IMR-90 (cell line): ENCODE data around the gene DEUP1. TPM values are rescaled to one million over a fixed set of nuclear protein-coding genes. Genes with fewer than 3 reads are reported as not detected.

ENCODE experiments used
- ATAC-seq: fragments of 200-7000 bp; cut with Tn5 transposase; 2 replicates; pipeline ENCODE4 v1.9.1; 2020; ENCODE audit warnings: low read depth, mild to moderate bottlenecking, moderate library complexity
- BruUV-seq: library from RNA; stranded (reverse); fragments of 400-500 nt; replicated peaks from 2 replicates; lab custom pipeline; 2021; lab: Mats Ljungman, UMichigan
- CTCF ChIA-PET: fragments of 300-600 bp; formaldehyde crosslinking; extraction: SDS; loops from one replicate; lab custom pipeline; 2021; ENCODE audit warnings: antibody characterized with exemption; lab: Yijun Ruan, JAX
- POLR2A ChIA-PET: fragments of 300-600 bp; sonication (Branson Sonifier 250); formaldehyde crosslinking; loops from one replicate; lab custom pipeline; 2022; ENCODE audit warnings: antibody characterized with exemption; ENCODE audit not compliant: unreplicated experiment; lab: Charles Lee
- DNase-seq: peaks from one replicate; pipeline ENCODE4 v3.0.0; 2013
- H2AFZ ChIP-seq: replicated peaks from 2 replicates; pipeline ENCODE3; 2013; ENCODE audit warnings: low read length, mild to moderate bottlenecking; ENCODE audit not compliant: poor library complexity
- H2AK5ac ChIP-seq: 2 replicates; pipeline ENCODE4 v1.6.1; 2013; ENCODE audit warnings: low read depth, low read length, inconsistent platforms
- H2AK9ac ChIP-seq: replicated peaks from 2 replicates; pipeline ENCODE3; 2013; ENCODE audit warnings: mild to moderate bottlenecking, low read depth, low read length, moderate library complexity; ENCODE audit not compliant: poor library complexity
- H2BK120ac ChIP-seq: 2 replicates; pipeline ENCODE4 v1.6.1; 2013; ENCODE audit warnings: low read depth, low read length, inconsistent platforms
- H2BK15ac ChIP-seq: 3 replicates; pipeline ENCODE4 v1.6.1; 2013; ENCODE audit warnings: low read depth, low read length, inconsistent platforms
- H2BK20ac ChIP-seq: 2 replicates; pipeline ENCODE4 v1.6.1; 2013; ENCODE audit warnings: low read depth, mild to moderate bottlenecking, inconsistent platforms, low read length, moderate library complexity
- H2BK5ac ChIP-seq: 2 replicates; pipeline ENCODE4 v1.6.1; 2013; ENCODE audit warnings: mild to moderate bottlenecking, low read depth, low read length, inconsistent platforms; ENCODE audit not compliant: poor library complexity, severe bottlenecking
- H3K14ac ChIP-seq: replicated peaks from 2 replicates; pipeline ENCODE4 v1.6.1; 2013; ENCODE audit warnings: low read depth, low read length, inconsistent platforms
- H3K18ac ChIP-seq: 2 replicates; pipeline ENCODE4 v1.6.1; 2013; ENCODE audit warnings: low read depth, low read length, control low read depth
- H3K23ac ChIP-seq: 2 replicates; pipeline ENCODE4 v1.6.1; 2013; ENCODE audit warnings: low read depth, low read length, inconsistent platforms
- H3K27ac ChIP-seq: 2 replicates; pipeline ENCODE4 v1.5.1; 2013; ENCODE audit warnings: mild to moderate bottlenecking, control low read depth, low read length; ENCODE audit not compliant: insufficient read depth
- H3K27me3 ChIP-seq: 2 replicates; pipeline ENCODE4 v1.6.1; 2013; ENCODE audit warnings: low read length; ENCODE audit not compliant: control insufficient read depth, insufficient read depth
- H3K36me3 ChIP-seq: 2 replicates; pipeline ENCODE4 v1.6.1; 2013; ENCODE audit warnings: low read length, mixed read lengths; ENCODE audit not compliant: control insufficient read depth, insufficient read depth
- H3K4ac ChIP-seq: 2 replicates; pipeline ENCODE4 v1.6.1; 2013; ENCODE audit warnings: low read depth, low read length, inconsistent platforms
- H3K4me1 ChIP-seq: 2 replicates; pipeline ENCODE4 v1.6.1; 2013; ENCODE audit warnings: low read length, mixed read lengths; ENCODE audit not compliant: control insufficient read depth, insufficient read depth
- H3K4me2 ChIP-seq: 2 replicates; pipeline ENCODE4 v1.6.1; 2013; ENCODE audit warnings: low read depth, mild to moderate bottlenecking, control low read depth, low read length, moderate library complexity
- H3K4me3 ChIP-seq: 2 replicates; pipeline ENCODE4 v1.5.1; 2013; ENCODE audit warnings: low read depth, mild to moderate bottlenecking, control low read depth, low read length, moderate library complexity; ENCODE audit not compliant: insufficient read depth
- H3K56ac ChIP-seq: 2 replicates; pipeline ENCODE4 v1.6.1; 2013; ENCODE audit warnings: low read length, inconsistent platforms; ENCODE audit not compliant: insufficient read depth; ENCODE audit errors: extremely low read depth
- H3K79me1 ChIP-seq, 2 experiments: 2 replicates each; pipeline ENCODE4 v1.6.1; 2013; ENCODE audit warnings: low read length in 2 of 2, inconsistent platforms in 1 of 2, low read depth in 1 of 2
- H3K9ac ChIP-seq: 2 replicates; pipeline ENCODE4 v1.6.1; 2013; ENCODE audit warnings: low read depth, low read length, control low read depth
- H3K9me1 ChIP-seq: 2 replicates; pipeline ENCODE4 v1.6.1; 2013; ENCODE audit warnings: low read length, inconsistent platforms; ENCODE audit not compliant: insufficient read depth
- H3K9me3 ChIP-seq: 2 replicates; pipeline ENCODE4 v1.6.1; 2013; ENCODE audit warnings: low read length; ENCODE audit not compliant: control insufficient read depth, insufficient read depth
- H4K20me1 ChIP-seq: 2 replicates; pipeline ENCODE4 v1.6.1; 2013; ENCODE audit warnings: low read length, inconsistent platforms; ENCODE audit not compliant: insufficient read depth
- H4K5ac ChIP-seq: 2 replicates; pipeline ENCODE4 v1.6.1; 2013; ENCODE audit warnings: mild to moderate bottlenecking, low read depth, low read length, control low read depth
- H4K8ac ChIP-seq, 2 experiments: 2 replicates each; pipeline ENCODE4 v1.6.1; 2013; ENCODE audit warnings: low read depth in 2 of 2, low read length in 2 of 2, control low read depth in 1 of 2, inconsistent platforms in 1 of 2
- H4K91ac ChIP-seq: 2 replicates; pipeline ENCODE4 v1.6.1; 2013; ENCODE audit warnings: low read depth, low read length, inconsistent platforms; ENCODE audit not compliant: insufficient read depth
- MAFK ChIP-seq: IDR thresholded peaks from 2 replicates; pipeline ENCODE4 v1.6.1; 2012; ENCODE audit warnings: low read depth, low read length, improper control_type of control experiment
- WGBS, 2 experiments: methylation state at CpG; one replicate each; pipeline versions ENCODE4 v1.1.5 to v1.1.7; 2013; ENCODE audit warnings: missing lambda C conversion rate in 2 of 2; ENCODE audit not compliant: insufficient read length in 1 of 2; ENCODE audit errors: extremely low coverage in 2 of 2; 5-methylcytosine and 5-hydroxymethylcytosine counted together
- dilution Hi-C: fragments of 300-500 bp; cut with HindIII; formaldehyde crosslinking; loops from one replicate; pipeline ENCODE4 v1.14.3; 2018; ENCODE audit warnings: low sequenced_read_pairs; ENCODE audit not compliant: unreplicated experiment
- in situ Hi-C: fragments of 300-500 bp; cut with MboI; formaldehyde crosslinking; loops from 3 replicates; pipeline ENCODE4 v1.14.3; 2019; ENCODE audit warnings: low sequenced_read_pairs, inconsistent platforms, mixed read lengths
- intact Hi-C: fragments of 100-400 bp; cut with micrococcal nuclease; formaldehyde crosslinking; loops from 2 replicates; pipeline ENCODE4 v1.10.0; 2022
- polyA plus RNA-seq, 3 experiments: library from polyadenylated mRNA; depleted of rRNA; stranded (reverse); fragments of >200 nt; gene quantifications; 2 replicates each; pipeline ENCODE4 v1.2.3, GENCODE V29; 2012; ENCODE audit warnings: low replicate concordance in 1 of 3
- total RNA-seq: library from RNA; depleted of rRNA; stranded (reverse); fragments of >200 nt; gene quantifications from 2 replicates; pipeline ENCODE4 v1.2.3, GENCODE V29; 2012

DEUP1 gene
- total and polyA plus RNA-seq, 2 of the 4 experiments (the other 2 are of a cell fraction), result not detected

GRCh38 chr11:93481279-93481678 is 150.7 kb downstream of the DEUP1 start:
- WGBS, 2 experiments, result 88% methylated on average over 3 of the region's 16 CpGs; no CpG with 5 or more reads in 1 of the 2 experiments
- dilution Hi-C loops (no loop called here), in situ Hi-C loops (no loop called here), intact Hi-C loops (no loop called here)
- DNase-seq, result no peak
- H3K27ac ChIP-seq, result no peak overlapping the region
- H2BK15ac ChIP-seq, result no peak overlapping the region
- H3K14ac ChIP-seq, result no peak overlapping the region
- H3K4me3 ChIP-seq, result no peak overlapping the region
- H3K36me3 ChIP-seq, result no peaks in the 10 kb centered on the region
- H4K8ac ChIP-seq, result no peak overlapping the region
- ChIA-PET POLR2A (no interaction called here), CTCF (interaction anchor here (0.6 kb wide), 1 partner anchor 223 kb away, joined by 4 read pairs; no protein-coding TSS in a partner anchor)
- H3K4me2 ChIP-seq, result no peak overlapping the region
- BruUV-seq, result no TSS peak
- no peak overlapping the region for H2BK20ac ChIP-seq
- H3K27me3 ChIP-seq, result no peaks in the 10 kb centered on the region
- no peak overlapping the region for H2AK9ac ChIP-seq
- no peak overlapping the region for H3K56ac ChIP-seq
- no peak overlapping the region for H3K18ac ChIP-seq
- TF ChIP-seq MAFK, result no peak
- H2AFZ ChIP-seq, result no peak overlapping the region
- H3K9ac ChIP-seq, result no peak overlapping the region
- no peak for ATAC-seq
- H2BK5ac ChIP-seq, result no peak overlapping the region
- no peaks in the 10 kb centered on the region; the same call in none of the 2 replicates for H4K20me1 ChIP-seq
- H2BK120ac ChIP-seq, result no peak overlapping the region
- peaks cover 11% of the 10 kb centered on the region for H3K9me1 ChIP-seq
- H2AK5ac ChIP-seq, result no peak overlapping the region
- H4K5ac ChIP-seq, result no peak overlapping the region
- H4K91ac ChIP-seq, result no peak overlapping the region
- 0 out of 4 replicates have a peak, but pooled peaks cover 0 to 4% of the 10 kb centered on the region in 2 experiments for H3K79me1 ChIP-seq
- no peaks in the 10 kb centered on the region for H3K9me3 ChIP-seq
- no peak overlapping the region for H3K23ac ChIP-seq
- peaks cover 8% of the 10 kb centered on the region for H3K4me1 ChIP-seq
- no peak overlapping the region for H3K4ac ChIP-seq
